Fibroblast of lung (primary cell): ENCODE measurements around the gene C2. TPM values are rescaled to one million over a fixed set of nuclear protein-coding genes. Genes with fewer than 3 reads are reported as not detected.

ENCODE experiments used
- DNase-seq, 2 donors: peaks; one replicate each; pipeline versions ENCODE4 v3.0.0 to v3.0.0-alpha.2; 2010; ENCODE audit warnings: low read depth in 2 of 2
- H2AFZ ChIP-seq: 2 replicates; pipeline ENCODE4 v1.5.1; 2012; ENCODE audit warnings: low read length, control low read depth, inconsistent platforms
- H3K27ac ChIP-seq: 2 replicates; pipeline ENCODE4 v1.5.1; 2011; ENCODE audit warnings: low read length, control low read depth; ENCODE audit not compliant: insufficient read depth
- H3K27me3 ChIP-seq: 2 replicates; pipeline ENCODE4 v1.5.1; 2011; ENCODE audit warnings: mild to moderate bottlenecking, low read length; ENCODE audit not compliant: control insufficient read depth, insufficient read depth
- H3K36me3 ChIP-seq: 2 replicates; pipeline ENCODE4 v1.5.1; 2011; ENCODE audit warnings: low read length; ENCODE audit not compliant: control insufficient read depth, insufficient read depth
- H3K4me1 ChIP-seq: 2 replicates; pipeline ENCODE4 v1.5.1; 2011; ENCODE audit warnings: low read length; ENCODE audit not compliant: control insufficient read depth, insufficient read depth; ENCODE audit errors: extremely low read depth
- H3K4me2 ChIP-seq: 2 replicates; pipeline ENCODE4 v1.5.1; 2011; ENCODE audit warnings: low read length, control low read depth; ENCODE audit not compliant: insufficient read depth; ENCODE audit errors: extremely low read depth
- H3K4me3 ChIP-seq, 4 experiments: fragments of 200-600 bp in 1 of 4; sonication (generic) in 1 of 4; replicated peaks in 1 of 4; 2 replicates each; pipeline ENCODE4 v1.5.1; 2011 to 2016; ENCODE audit warnings: low read length in 4 of 4, low read depth in 3 of 4, mild to moderate bottlenecking in 3 of 4, control low read depth in 2 of 4, inconsistent platforms in 1 of 4, mixed read lengths in 1 of 4; ENCODE audit not compliant: insufficient read depth in 1 of 4; ENCODE audit errors: control extremely low read depth in 1 of 4
- H3K79me2 ChIP-seq: 2 replicates; pipeline ENCODE4 v1.5.1; 2012; ENCODE audit warnings: mild to moderate bottlenecking, low read length, inconsistent platforms; ENCODE audit not compliant: control insufficient read depth, insufficient read depth
- H3K9ac ChIP-seq: 2 replicates; pipeline ENCODE4 v1.5.1; 2011; ENCODE audit warnings: mild to moderate bottlenecking, low read length, control low read depth; ENCODE audit not compliant: insufficient read depth
- H3K9me3 ChIP-seq: 2 replicates; pipeline ENCODE4 v1.5.1; 2012; ENCODE audit warnings: low read depth, low read length; ENCODE audit not compliant: control insufficient read depth, insufficient read depth
- H4K20me1 ChIP-seq: 2 replicates; pipeline ENCODE4 v1.5.1; 2011; ENCODE audit warnings: low read length; ENCODE audit not compliant: control insufficient read depth, insufficient read depth; ENCODE audit errors: extremely low read depth
- EZH2 ChIP-seq: IDR thresholded peaks from 2 replicates; pipeline ENCODE4 v1.5.1; 2012; ENCODE audit warnings: low read length, control low read depth, mild to moderate bottlenecking; ENCODE audit errors: missing control alignments
- polyA plus RNA-seq, 2 donors: library from polyadenylated mRNA; depleted of rRNA in 1 of 2; stranded (reverse) in 1 of 2; unstranded in 1 of 2; fragments of >200 nt; gene quantifications; 2 replicates each; pipeline ENCODE4 v1.2.1, GENCODE V29; 2011 to 2012; ENCODE audit warnings: missing spikeins in 1 of 2
- total RNA-seq: library from RNA; depleted of rRNA; stranded (reverse); fragments of >200 nt; gene quantifications from 2 replicates; pipeline ENCODE4 v1.2.1, GENCODE V29; 2014
- TF ChIP-seq, protein P1 (sequence below), 2 donors: IDR thresholded peaks in 1 of 2; conservative IDR thresholded peaks in 1 of 2; 1 replicate in 1 of 2; 2 replicates in 1 of 2; pipeline ENCODE4 v1.5.1; 2011 to 2012; ENCODE audit warnings: low read length in 2 of 2, control low read depth in 1 of 2, inconsistent platforms in 1 of 2, low read depth in 1 of 2, mild to moderate bottlenecking in 1 of 2

The C2 gene
- total and polyA plus RNA-seq, 2 donors (not counting 1 experiment from before 2014, with no cell fraction given) = 7.6 to 16.8 TPM

DNA sequence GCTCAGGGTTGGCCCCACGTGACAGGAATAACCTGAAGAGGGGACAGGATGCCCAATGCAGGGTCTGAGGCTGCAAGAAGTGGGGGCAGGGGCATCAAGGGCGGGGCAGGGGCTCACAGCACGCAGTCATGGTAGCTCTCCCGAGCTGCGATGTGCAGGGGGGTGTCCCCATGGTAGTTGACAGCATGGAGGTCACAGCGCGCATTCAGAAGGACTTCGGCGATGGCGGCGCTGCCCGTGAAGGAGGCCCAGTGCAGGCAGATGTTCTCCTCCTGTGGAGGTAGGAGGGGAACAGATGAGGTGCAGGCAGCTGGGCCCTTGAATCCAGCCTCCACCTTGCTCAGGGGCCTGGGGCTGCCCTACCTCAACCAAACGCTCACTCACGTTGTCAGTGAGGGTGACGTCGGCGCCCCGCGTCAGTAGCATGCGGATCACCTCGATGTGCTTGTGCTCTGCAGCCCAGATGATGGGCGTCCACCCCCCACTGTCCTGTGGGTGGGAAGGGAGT lies 42.9 kb upstream of the C2 start:
- no peak overlapping the region for H3K4me2 ChIP-seq
- no peak overlapping the region for H3K4me3 ChIP-seq
- peaks cover 7% of the 10 kb centered on the region for H3K4me1 ChIP-seq
- H3K27me3 ChIP-seq = no peaks in the 10 kb centered on the region
- no peaks in the 10 kb centered on the region for H3K79me2 ChIP-seq
- no peaks in the 10 kb centered on the region for H3K9me3 ChIP-seq
- peaks cover 50% of the 10 kb centered on the region for H3K36me3 ChIP-seq
- H2AFZ ChIP-seq = no peak overlapping the region
- TF ChIP-seq, protein P1, sequence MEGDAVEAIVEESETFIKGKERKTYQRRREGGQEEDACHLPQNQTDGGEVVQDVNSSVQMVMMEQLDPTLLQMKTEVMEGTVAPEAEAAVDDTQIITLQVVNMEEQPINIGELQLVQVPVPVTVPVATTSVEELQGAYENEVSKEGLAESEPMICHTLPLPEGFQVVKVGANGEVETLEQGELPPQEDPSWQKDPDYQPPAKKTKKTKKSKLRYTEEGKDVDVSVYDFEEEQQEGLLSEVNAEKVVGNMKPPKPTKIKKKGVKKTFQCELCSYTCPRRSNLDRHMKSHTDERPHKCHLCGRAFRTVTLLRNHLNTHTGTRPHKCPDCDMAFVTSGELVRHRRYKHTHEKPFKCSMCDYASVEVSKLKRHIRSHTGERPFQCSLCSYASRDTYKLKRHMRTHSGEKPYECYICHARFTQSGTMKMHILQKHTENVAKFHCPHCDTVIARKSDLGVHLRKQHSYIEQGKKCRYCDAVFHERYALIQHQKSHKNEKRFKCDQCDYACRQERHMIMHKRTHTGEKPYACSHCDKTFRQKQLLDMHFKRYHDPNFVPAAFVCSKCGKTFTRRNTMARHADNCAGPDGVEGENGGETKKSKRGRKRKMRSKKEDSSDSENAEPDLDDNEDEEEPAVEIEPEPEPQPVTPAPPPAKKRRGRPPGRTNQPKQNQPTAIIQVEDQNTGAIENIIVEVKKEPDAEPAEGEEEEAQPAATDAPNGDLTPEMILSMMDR (conservative IDR thresholded peaks at IDR 0.05 in 1 of 2, IDR thresholded peaks at IDR 0.05 in 1 of 2; ENCODE audit: low read depth in 1 of 2, low read length in 2 of 2) = no peak
- no peak for TF ChIP-seq EZH2
- H3K27ac ChIP-seq = no peak overlapping the region
- peaks cover 1% of the 10 kb centered on the region for H4K20me1 ChIP-seq
- H3K9ac ChIP-seq = no peak overlapping the region
- DNase-seq = no peak

DNA sequence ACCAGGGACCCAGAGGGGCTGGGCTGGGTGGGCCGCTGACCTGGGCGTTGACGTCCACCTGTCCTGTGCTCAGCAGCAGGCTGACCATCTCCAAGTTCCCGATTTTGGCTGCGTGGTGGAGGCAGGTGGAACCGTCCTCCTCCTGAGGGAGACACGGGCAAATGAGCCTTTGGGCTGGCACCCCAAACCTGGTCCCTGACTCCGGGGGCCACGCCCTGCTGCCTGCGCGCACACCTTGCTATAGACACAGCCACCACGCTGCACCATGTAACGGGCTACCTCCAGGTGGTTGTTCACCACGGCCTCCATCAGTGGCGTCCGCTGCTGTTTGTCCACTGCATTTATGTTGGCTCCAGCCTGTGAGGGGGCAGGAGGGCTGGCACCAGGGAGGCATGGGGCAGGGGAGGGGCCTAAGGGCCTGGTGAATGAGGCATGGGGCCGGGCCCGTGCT lies 41.0 kb upstream of the C2 start:
- H4K20me1 ChIP-seq = no peaks in the 10 kb centered on the region
- TF ChIP-seq, protein P1 (conservative IDR thresholded peaks at IDR 0.05 in 1 of 2, IDR thresholded peaks at IDR 0.05 in 1 of 2; ENCODE audit: low read depth in 1 of 2, low read length in 2 of 2) = no peak
- TF ChIP-seq EZH2 = no peak
- no peak for DNase-seq

DNA sequence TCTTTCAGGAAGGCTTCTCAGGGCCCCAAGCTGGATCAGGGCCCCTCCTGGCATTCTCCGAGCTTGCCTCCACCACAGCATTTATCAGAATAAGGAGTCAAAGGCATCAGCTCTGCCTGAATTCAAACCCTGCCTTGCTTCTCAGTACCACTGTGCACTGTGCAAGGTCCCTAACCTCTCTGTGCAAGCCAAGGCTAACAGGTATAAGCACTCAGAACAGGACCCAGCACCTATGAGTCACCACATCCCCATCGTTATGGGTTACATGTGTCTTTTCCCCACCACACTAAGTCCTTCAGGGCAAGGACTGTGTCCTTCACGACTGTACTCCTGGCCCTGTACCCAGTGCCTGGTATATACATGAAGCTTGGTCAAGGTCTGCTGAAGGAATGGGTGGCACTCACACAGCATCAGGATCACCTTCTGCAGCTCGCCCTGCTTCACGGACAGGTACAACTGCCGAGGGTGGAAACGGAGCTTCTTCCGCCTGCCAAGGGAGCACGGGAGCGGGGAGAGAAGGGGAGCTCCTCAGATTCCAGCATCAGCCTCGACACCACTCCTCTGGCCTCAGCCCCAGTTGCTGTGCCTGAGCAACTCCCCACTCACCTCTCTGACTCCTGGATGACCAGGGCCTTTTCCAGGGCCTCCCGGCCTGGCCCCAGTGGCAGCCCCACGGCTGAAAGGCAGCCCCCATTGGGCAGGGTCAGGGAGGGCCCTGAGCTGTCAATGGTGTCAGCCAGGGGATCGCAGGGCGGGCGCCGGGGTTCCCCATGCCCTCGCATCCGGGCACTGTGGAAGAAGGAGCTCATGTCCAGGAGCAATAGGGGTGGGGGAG lies 40.1 kb upstream of the C2 start:
- no peak for DNase-seq
- Histone ChIP-seq H3K4me3 (no peak overlapping the region), H3K36me3 (peaks cover 37% of the 10 kb centered on the region), H3K9me3 (no peaks in the 10 kb centered on the region), H3K79me2 (no peaks in the 10 kb centered on the region), H3K27me3 (no peaks in the 10 kb centered on the region), H3K27ac (no peak overlapping the region), H3K4me1 (peaks cover 4% of the 10 kb centered on the region), H3K9ac (no peak overlapping the region), H4K20me1 (no peaks in the 10 kb centered on the region), H3K4me2 (no peak overlapping the region), H2AFZ (no peak overlapping the region)
- TF ChIP-seq EZH2 = no peak
- TF ChIP-seq, protein P1 (conservative IDR thresholded peaks at IDR 0.05 in 1 of 2, IDR thresholded peaks at IDR 0.05 in 1 of 2; ENCODE audit: low read depth in 1 of 2, low read length in 2 of 2) = no peak

More for the DNA sequence above, 41.0 kb upstream of the C2 start:
- Histone ChIP-seq H3K4me2 (no peak overlapping the region), H2AFZ (no peak overlapping the region), H3K9ac (no peak overlapping the region), H3K27ac (no peak overlapping the region), H3K4me3 (no peak overlapping the region), H3K4me1 (peaks cover 7% of the 10 kb centered on the region), H3K27me3 (no peaks in the 10 kb centered on the region), H3K36me3 (peaks cover 37% of the 10 kb centered on the region), H3K9me3 (no peaks in the 10 kb centered on the region), H3K79me2 (no peaks in the 10 kb centered on the region)
